ENCODE measurements around the gene KTI12.

GRCh38 chr1:52026278-52026677 is 7.3 kb downstream of the KTI12 start:
- TF ChIP-seq CTCF (conservative IDR thresholded peaks at IDR 0.05 in 1 of 2, IDR thresholded peaks at IDR 0.05 in 1 of 2; ENCODE audit: extremely low read depth in 1 of 2, insufficient read depth in 1 of 2, low read depth in 1 of 2, low read length in 2 of 2) (no peak), EZH2 (IDR thresholded peaks at IDR 0.05; ENCODE audit: borderline replicate concordance, low read length) (no peak)

All from mammary epithelial cell (primary cell).